ENCODE results near the gene HDAC4.

HDAC4 gene

GRCh38 chr2:239262484-239263230 lies 138.2 kb downstream of the HDAC4 start:
- no peak for FAIRE-seq

- no peak for FAIRE-seq
Measured at GRCh38 chr2:239261796-239262483, 138.9 kb downstream of the HDAC4 start.

GRCh38 chr2:239261356-239261755 lies 139.5 kb downstream of the HDAC4 start:
- FAIRE-seq, result no peak

GRCh38 chr2:239260546-239261327 lies 140.1 kb downstream of the HDAC4 start:
- no peak for FAIRE-seq

- no peak for FAIRE-seq
Measured at GRCh38 chr2:239259603-239260298, 141.1 kb downstream of the HDAC4 start.

GRCh38 chr2:239259173-239259572 lies 141.6 kb downstream of the HDAC4 start:
- FAIRE-seq, result no peak

- no peak for FAIRE-seq
Measured at GRCh38 chr2:239258248-239258647, 142.6 kb downstream of the HDAC4 start.

- no peak for FAIRE-seq
Measured at GRCh38 chr2:239257511-239257937, 143.3 kb downstream of the HDAC4 start.

- FAIRE-seq, result no peak
Measured at GRCh38 chr2:239256350-239256743, 144.5 kb downstream of the HDAC4 start.

- no peak for FAIRE-seq
Measured at GRCh38 chr2:239255628-239256349, 145.0 kb downstream of the HDAC4 start.

- no peak for FAIRE-seq
Measured at GRCh38 chr2:239255218-239255617, 145.6 kb downstream of the HDAC4 start.

- no peak for FAIRE-seq
Measured at GRCh38 chr2:239253701-239254436, 147.0 kb downstream of the HDAC4 start.

GRCh38 chr2:239253264-239253663 lies 147.6 kb downstream of the HDAC4 start:
- FAIRE-seq, result no peak

GRCh38 chr2:239252801-239253200 lies 148.0 kb downstream of the HDAC4 start:
- FAIRE-seq, result no peak

- no peak for FAIRE-seq
Measured at GRCh38 chr2:239252393-239252792, 148.4 kb downstream of the HDAC4 start.

GRCh38 chr2:239251971-239252370 lies 148.8 kb downstream of the HDAC4 start:
- FAIRE-seq, result no peak

- FAIRE-seq, result no peak
Measured at GRCh38 chr2:239250216-239251081, 150.4 kb downstream of the HDAC4 start.

- no peak for FAIRE-seq
Measured at GRCh38 chr2:239249776-239250175, 151.0 kb downstream of the HDAC4 start.

GRCh38 chr2:239249048-239249447 lies 151.8 kb downstream of the HDAC4 start:
- FAIRE-seq, result no peak

GRCh38 chr2:239247401-239248245 lies 153.2 kb downstream of the HDAC4 start:
- no peak for FAIRE-seq

All from TTC549 (cell line).